ENCODE results near the gene BTBD2. TPM values are rescaled to one million over a fixed set of nuclear protein-coding genes. Genes with fewer than 3 reads are reported as not detected.

The BTBD2 gene
- total and polyA plus RNA-seq, 2 of the 8 experiments (the other 6 are each of a cell fraction or from before 2014, with no cell fraction given) = 91.7 to 92.3 TPM

DNA sequence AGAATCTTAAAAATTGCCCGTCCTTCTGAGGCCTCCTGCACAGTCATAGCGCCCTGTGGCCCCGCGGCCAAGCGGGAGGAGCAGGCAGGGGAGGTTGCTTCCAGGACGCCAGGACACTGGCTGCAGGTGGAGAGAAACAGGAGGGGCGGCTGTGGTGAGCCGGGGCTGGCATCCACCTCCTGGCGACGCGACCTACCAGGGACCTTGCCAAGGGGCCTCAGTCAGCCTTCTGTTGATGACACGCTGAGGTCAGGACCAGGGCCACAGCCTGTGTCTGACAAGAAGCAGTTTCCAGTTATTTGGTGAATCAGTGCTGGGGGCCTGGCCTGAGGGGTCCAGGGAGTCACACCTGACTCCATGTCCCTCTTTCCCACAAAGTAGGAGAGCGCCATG is 48.9 kb upstream of the BTBD2 start:
- Histone ChIP-seq H4K5ac (ENCODE audit: insufficient read length, low read depth, low read length) (no peak overlapping the region), H3K27me3 (replicated peaks in 1 of 4; ENCODE audit: control insufficient read depth in 3 of 4, extremely low read depth in 1 of 4, insufficient read depth in 3 of 4, low read length in 3 of 4) (no peaks in the 10 kb centered on the region), H2BK5ac (ENCODE audit: low read depth, low read length) (no peak overlapping the region), H3K23me2 (ENCODE audit: low read depth, low read length) (peaks cover 5% of the 10 kb centered on the region; the same call in 1 of the 2 replicates), H3K18ac (ENCODE audit: extremely low read depth, low read length) (no peak overlapping the region), H3K9me3 (ENCODE audit: insufficient read depth in 2 of 2, low read depth in 1 of 2, low read length in 1 of 2) (no peaks in the 10 kb centered on the region), H2AK5ac (ENCODE audit: low read depth, low read length) (no peak overlapping the region), H3K4ac (replicated peaks; ENCODE audit: insufficient read length, low read depth, low read length) (no peak overlapping the region), H3K56ac (replicated peaks; ENCODE audit: insufficient read length, low read depth, low read length) (no peak overlapping the region), H3K4me1 (replicated peaks in 1 of 4; ENCODE audit: control insufficient read depth in 3 of 4, insufficient read depth in 4 of 4, low read length in 3 of 4) (peaks cover 4 to 20% (median 16%) of the 10 kb centered on the region in 4 experiments), H3K23ac (ENCODE audit: insufficient read length) (no peak overlapping the region), H2BK12ac (ENCODE audit: low read depth, low read length) (no peak overlapping the region), H3K14ac (ENCODE audit: insufficient read length) (no peak overlapping the region), H4K8ac (ENCODE audit: extremely low read depth, insufficient read depth, low read length) (no peak overlapping the region; the same call in 1 of the 2 replicates), H3K36me3 (ENCODE audit: control insufficient read depth in 2 of 4, insufficient read depth in 4 of 4, low read length in 3 of 4) (no peaks in the 10 kb centered on the region), H3K4me3 (ENCODE audit: extremely low read depth in 1 of 4, insufficient read depth in 2 of 4, low read depth in 3 of 4, low read length in 4 of 4) (no peak overlapping the region), H2AFZ (ENCODE audit: low read length) (no peak overlapping the region), H3K79me1 (ENCODE audit: low read depth, low read length) (no peaks in the 10 kb centered on the region), H2BK120ac (replicated peaks; ENCODE audit: low read depth, low read length) (no peak overlapping the region), H3K27ac (ENCODE audit: low read depth, low read length) (no peak overlapping the region), H3K4me2 (ENCODE audit: insufficient read depth in 1 of 2, low read depth in 2 of 2, low read length in 2 of 2) (no peak overlapping the region), H3K79me2 (ENCODE audit: control insufficient read depth in 1 of 2, insufficient read depth in 2 of 2, low read length in 2 of 2) (no peaks in the 10 kb centered on the region), H4K91ac (replicated peaks; ENCODE audit: insufficient read length, low read length) (no peak overlapping the region), H4K20me1 (replicated peaks in 1 of 2; ENCODE audit: control insufficient read depth in 1 of 2, insufficient read depth in 2 of 2, low read length in 2 of 2) (no peaks in the 10 kb centered on the region), H3K9ac (replicated peaks in 1 of 4; ENCODE audit: extremely low read depth in 1 of 4, low read depth in 3 of 4, low read length in 3 of 4) (no peak overlapping the region), H2BK15ac (ENCODE audit: low read length) (no peak overlapping the region), H2BK20ac (ENCODE audit: low read length) (no peak overlapping the region)
- DNase-seq (ENCODE audit: low read depth in 1 of 2, low spot score in 2 of 2) = no peak
- TF ChIP-seq BRCA1 (IDR thresholded peaks at IDR 0.05; ENCODE audit: low read depth, low read length) (no peak), NANOG (IDR thresholded peaks at IDR 0.05; ENCODE audit: insufficient read depth, low read depth, low read length, poor library complexity, severe bottlenecking) (no peak), SP4 (IDR thresholded peaks at IDR 0.05; ENCODE audit: low read length) (no peak), MAFK (IDR thresholded peaks at IDR 0.05; ENCODE audit: low read depth, low read length) (no peak), ATF2 (IDR thresholded peaks at IDR 0.05; ENCODE audit: low read length) (no peak)
- no peak for FAIRE-seq
- ChIA-PET CTCF (ENCODE audit: partially characterized antibody) (interaction anchor here (2.0 kb wide), 1 partner anchor 28 kb away, joined by 7 read pairs; no protein-coding TSS in a partner anchor), POLR2A (ENCODE audit: partially characterized antibody) (interaction anchor here (0.9 to 1.2 kb wide), 3 partner anchors 13 to 31 kb away, joined by 3 read pairs; partner anchors contain the start of gene MKNK2)
- 95% methylated on average over 13 of the region's 13 CpGs; no CpG with 5 or more reads in 1 of the 2 experiments for WGBS, 2 experiments (ENCODE audit: extremely low coverage in 1 of 2, insufficient coverage in 1 of 2, insufficient read length in 1 of 2, insufficient replicate concordance in 2 of 2, low coverage in 1 of 2, low lambda C conversion rate in 2 of 2, missing lambda C conversion rate in 1 of 2)
